K562 (cell line): ENCODE results near the gene UBR4.

Experiments used
- CXXC5 ChIP-seq: fragments of 250-450 bp; sonication (Bioruptor Pico); IDR thresholded peaks from 2 replicates; pipeline ENCODE4 v1.8.0; 2022; ENCODE audit warnings: inconsistent platforms, mild to moderate bottlenecking, moderate library complexity
- HIVEP1 ChIP-seq: fragments of 250-450 bp; sonication (Bioruptor Pico); IDR thresholded peaks from 2 replicates; pipeline ENCODE4 v1.4.0; 2020; ENCODE audit warnings: mild to moderate bottlenecking
- KAT2B ChIP-seq: IDR thresholded peaks from one replicate; pipeline ENCODE4 v1.6.1; 2012; ENCODE audit warnings: low read depth, mild to moderate bottlenecking, control low read depth, inconsistent platforms, low read length, moderate library complexity
- NFYB ChIP-seq: IDR thresholded peaks from 2 replicates; pipeline ENCODE4 v1.6.1; 2011; ENCODE audit warnings: mild to moderate bottlenecking, moderate library complexity; ENCODE audit not compliant: insufficient read length; ENCODE audit errors: extremely low read depth
- POLR2AphosphoS2 ChIP-seq: IDR thresholded peaks from 2 replicates; pipeline ENCODE4 v1.6.1; 2012; ENCODE audit warnings: low read length, improper control_type of control experiment
- SIN3B ChIP-seq: fragments of 450-650 bp; IDR thresholded peaks from 2 replicates; pipeline ENCODE4 v1.6.1; 2017; ENCODE audit warnings: low read depth, mild to moderate bottlenecking, moderate library complexity
- SMAD3 ChIP-seq: fragments of 450-650 bp; formaldehyde crosslinking; conservative IDR thresholded peaks from 2 replicates; pipeline ENCODE4 v1.4.0; 2020; ENCODE audit warnings: mild to moderate bottlenecking
- STAG1 ChIP-seq: sonication (generic); formaldehyde crosslinking; IDR thresholded peaks from 2 replicates; pipeline ENCODE4 v1.5.0; 2020; ENCODE audit warnings: missing genetic modification reagents, borderline replicate concordance
- ZNF79 ChIP-seq: fragments of 250-450 bp; sonication (Bioruptor Pico); IDR thresholded peaks from 2 replicates; pipeline ENCODE4 v1.4.0; 2020; ENCODE audit warnings: low read depth, mild to moderate bottlenecking, moderate library complexity
- TF ChIP-seq, protein P1 (sequence below), 3 experiments: IDR thresholded peaks in 2 of 3; conservative IDR thresholded peaks in 1 of 3; 2 replicates each; pipeline ENCODE4 v1.5.1; 2011 to 2012; ENCODE audit warnings: low read length in 3 of 3, mild to moderate bottlenecking in 3 of 3, control low read depth in 2 of 3, improper control_type of control experiment in 1 of 3, inconsistent platforms in 1 of 3, low read depth in 1 of 3, mixed read lengths in 1 of 3, moderate library complexity in 1 of 3; ENCODE audit not compliant: insufficient read depth in 2 of 3

DNA sequence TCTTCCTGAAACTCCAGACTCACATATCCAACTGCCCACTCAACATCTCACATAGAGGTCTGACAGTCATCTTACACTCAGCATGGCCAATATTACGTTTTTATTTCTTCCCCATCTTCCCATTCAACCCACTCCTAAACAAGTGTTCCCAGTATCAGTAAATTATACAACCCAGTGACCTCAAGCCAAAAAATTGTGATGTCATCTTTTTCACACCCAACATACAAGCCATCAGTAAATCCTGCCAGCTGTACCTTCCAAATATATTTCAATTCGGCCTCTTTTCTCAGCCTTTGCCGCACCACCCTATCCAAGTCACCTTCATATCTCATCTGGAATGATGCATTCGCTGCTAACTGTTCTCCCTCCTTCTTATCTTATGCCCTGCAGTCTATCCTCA, 19.6 kb downstream of the UBR4 start:
- TF ChIP-seq ZNF79 (CRISPR knock-in tag) (no peak), SMAD3 (CRISPR knock-in tag) (no peak), SIN3B (no peak), STAG1 (no peak), POLR2AphosphoS2 (no peak), NFYB (no peak), KAT2B (no peak), HIVEP1 (no peak), CXXC5 (CRISPR knock-in tag) (no peak)
- TF ChIP-seq, protein P1, sequence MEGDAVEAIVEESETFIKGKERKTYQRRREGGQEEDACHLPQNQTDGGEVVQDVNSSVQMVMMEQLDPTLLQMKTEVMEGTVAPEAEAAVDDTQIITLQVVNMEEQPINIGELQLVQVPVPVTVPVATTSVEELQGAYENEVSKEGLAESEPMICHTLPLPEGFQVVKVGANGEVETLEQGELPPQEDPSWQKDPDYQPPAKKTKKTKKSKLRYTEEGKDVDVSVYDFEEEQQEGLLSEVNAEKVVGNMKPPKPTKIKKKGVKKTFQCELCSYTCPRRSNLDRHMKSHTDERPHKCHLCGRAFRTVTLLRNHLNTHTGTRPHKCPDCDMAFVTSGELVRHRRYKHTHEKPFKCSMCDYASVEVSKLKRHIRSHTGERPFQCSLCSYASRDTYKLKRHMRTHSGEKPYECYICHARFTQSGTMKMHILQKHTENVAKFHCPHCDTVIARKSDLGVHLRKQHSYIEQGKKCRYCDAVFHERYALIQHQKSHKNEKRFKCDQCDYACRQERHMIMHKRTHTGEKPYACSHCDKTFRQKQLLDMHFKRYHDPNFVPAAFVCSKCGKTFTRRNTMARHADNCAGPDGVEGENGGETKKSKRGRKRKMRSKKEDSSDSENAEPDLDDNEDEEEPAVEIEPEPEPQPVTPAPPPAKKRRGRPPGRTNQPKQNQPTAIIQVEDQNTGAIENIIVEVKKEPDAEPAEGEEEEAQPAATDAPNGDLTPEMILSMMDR (IDR thresholded peaks at IDR 0.05 in 2 of 3, conservative IDR thresholded peaks at IDR 0.05 in 1 of 3; ENCODE audit: insufficient read depth in 2 of 3, low read depth in 1 of 3, low read length in 3 of 3) = no peak
